GM12878 (cell line): ENCODE results near the gene BTBD10. TPM values are rescaled to one million over a fixed set of nuclear protein-coding genes. Genes with fewer than 3 reads are reported as not detected.

ENCODE experiments used
- CUX1 ChIP-seq: IDR thresholded peaks from 2 replicates; pipeline ENCODE4 v1.6.1; 2012; ENCODE audit warnings: improper control_type of control experiment, low read depth, low read length; ENCODE audit not compliant: insufficient replicate concordance
- ZBTB40 ChIP-seq: fragments of 450-650 bp; IDR thresholded peaks from 2 replicates; pipeline ENCODE4 v1.6.1; 2016; ENCODE audit warnings: mild to moderate bottlenecking, moderate library complexity, borderline replicate concordance
- polyA plus RNA-seq, 11 experiments: library from polyadenylated mRNA; depleted of rRNA in 4 of 11; unstranded in 6 of 11; stranded (reverse) in 5 of 11; fragments of >200 nt; fragmentation: Nextera tagmentation in 4 of 11; fragmentation: Illumina TruSeq in 1 of 11; extraction: Ambion mirVana in 4 of 11; extraction: Trizol in 1 of 11; gene quantifications; 1 replicate in 1 of 11; 2 replicates in 10 of 11; pipeline versions ENCODE4 v1.2.1 to v1.2.3, GENCODE V29; 2011 to 2016; ENCODE audit warnings: inconsistent platforms in 2 of 11, missing spikeins in 2 of 11, low read depth in 1 of 11
- total RNA-seq, 4 experiments: library from RNA; depleted of rRNA in 3 of 4; stranded (reverse); fragments of >200 nt in 3 of 4; fragmentation: Illumina TruSeq in 1 of 4; extraction: Trizol in 1 of 4; gene quantifications; 2 replicates each; pipeline versions ENCODE4 v1.2.1 to v1.2.3, GENCODE V29; 2013 to 2021

Gene BTBD10
- total and polyA plus RNA-seq, 10 of the 15 experiments (the other 5 are each of a cell fraction or from before 2014, with no cell fraction given): 20.8 to 38.8 (median 26.9) TPM

GRCh38 chr11:13388741-13389140 lies 74.3 kb downstream of the BTBD10 start (continued):
- TF ChIP-seq ZBTB40: no peak
- TF ChIP-seq CUX1: no peak
- TF ChIP-seq, all 136 proteins: peak for 0
